ENCODE data around the gene ALDH1A1.

GRCh38 chr9:72921888-72922654 lies 30.8 kb downstream of the ALDH1A1 start:
- TF ChIP-seq EZH2 (IDR thresholded peaks at IDR 0.05; ENCODE audit: insufficient read depth, poor library complexity, severe bottlenecking) (no peak), EZH2phosphoT487 (IDR thresholded peaks at IDR 0.05; ENCODE audit: insufficient read depth, low read depth) (no peak)

Measured in GM23248 (cell line).